ENCODE data around the gene KLHL29. TPM values are rescaled to one million over a fixed set of nuclear protein-coding genes. Genes with fewer than 3 reads are reported as not detected.

KLHL29 gene
- total RNA-seq, 1 experiment from 2014 or later: 2.4 TPM

DNA sequence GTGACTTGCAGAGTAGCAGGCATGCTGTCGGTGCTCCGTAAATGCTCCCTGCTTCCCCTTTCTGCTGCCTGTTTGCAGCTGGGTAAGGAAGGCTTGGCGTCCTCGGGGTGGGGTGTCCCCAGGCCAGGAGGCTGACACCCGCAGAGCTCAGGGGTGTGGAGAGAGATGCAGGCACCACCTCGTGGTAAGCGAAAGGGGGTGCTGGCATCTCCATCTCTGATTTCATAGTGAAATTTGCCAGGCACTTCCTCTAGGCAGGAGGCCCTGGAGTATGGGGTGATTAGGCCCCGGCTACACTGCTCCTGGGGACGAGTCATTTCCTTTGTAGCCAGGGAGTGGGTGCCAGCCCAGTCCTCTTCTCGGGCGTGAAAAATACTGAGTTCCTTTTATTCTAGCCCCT, 160.4 kb downstream of the KLHL29 start:
- no CpG with 5 or more reads among the region's 11 CpGs for WGBS (ENCODE audit: extremely low coverage, insufficient read length, low lambda C conversion rate)
- Histone ChIP-seq H2AFZ (ENCODE audit: low read length) (no peak overlapping the region), H2BK12ac (ENCODE audit: insufficient read length, low read depth, low read length) (no peak overlapping the region), H3K9ac (ENCODE audit: extremely low read depth, insufficient read length, low read length) (no peak overlapping the region), H3K18ac (ENCODE audit: insufficient read length, low read depth, low read length) (no peak overlapping the region), H3K4me1 (ENCODE audit: insufficient read depth, low read length) (no peaks in the 10 kb centered on the region), H4K20me1 (ENCODE audit: control insufficient read depth, insufficient read depth, insufficient read length) (no peaks in the 10 kb centered on the region), H3K14ac (ENCODE audit: insufficient read depth, low read length) (no peak overlapping the region), H2AK5ac (ENCODE audit: insufficient read length, low read length) (no peak overlapping the region), H3K56ac (ENCODE audit: insufficient read length, low read depth, low read length) (no peak overlapping the region), H3K4me2 (ENCODE audit: insufficient read depth, insufficient read length, low read length) (no peak overlapping the region), H2BK5ac (ENCODE audit: insufficient read length, low read length) (no peak overlapping the region), H3K4ac (ENCODE audit: low read depth, low read length) (no peak overlapping the region), H4K5ac (ENCODE audit: insufficient read length, low read depth, low read length) (no peak overlapping the region), H4K91ac (ENCODE audit: insufficient read length, low read depth, low read length) (no peak overlapping the region), H2BK20ac (ENCODE audit: low read depth, low read length, poor library complexity, severe bottlenecking) (no peak overlapping the region), H3K23me2 (ENCODE audit: insufficient read length, low read depth, low read length, poor library complexity, severe bottlenecking) (no peaks in the 10 kb centered on the region), H3K9me3 (ENCODE audit: control insufficient read depth, low read depth, low read length) (no peaks in the 10 kb centered on the region), H3K27ac (ENCODE audit: insufficient read length, low read depth, low read length) (no peak overlapping the region), H3K79me1 (ENCODE audit: insufficient read depth, low read depth, low read length, poor library complexity, severe bottlenecking) (no peaks in the 10 kb centered on the region), H3K23ac (ENCODE audit: insufficient read length, low read depth, low read length) (no peak overlapping the region), H4K8ac (replicated peaks; ENCODE audit: insufficient read length, low read depth, low read length) (no peak overlapping the region), H2BK120ac (ENCODE audit: low read depth, low read length, poor library complexity, severe bottlenecking) (no peak overlapping the region), H3T11ph (ENCODE audit: low read length) (no peak overlapping the region), H3K27me3 (ENCODE audit: insufficient read depth, low read length) (no peaks in the 10 kb centered on the region), H2BK15ac (ENCODE audit: low read depth, low read length) (no peak overlapping the region), H3K79me2 (ENCODE audit: insufficient read depth, low read length) (no peaks in the 10 kb centered on the region)
- Mint-ChIP-seq H3K4me3 (no peak overlapping the region), H3K27me3 (ENCODE audit: low read depth) (no peaks in the 10 kb centered on the region), H3K4me1 (peaks cover 11 to 17% of the 10 kb centered on the region in 2 experiments), H3K9me3 (no peaks in the 10 kb centered on the region), H3K36me3 (ENCODE audit: insufficient read depth in 1 of 3, low read depth in 3 of 3) (no peaks in the 10 kb centered on the region; a peak in 1 of 7 replicates), H3K27ac (no peak overlapping the region)
- no peak for DNase-seq
- TF ChIP-seq, protein P1, sequence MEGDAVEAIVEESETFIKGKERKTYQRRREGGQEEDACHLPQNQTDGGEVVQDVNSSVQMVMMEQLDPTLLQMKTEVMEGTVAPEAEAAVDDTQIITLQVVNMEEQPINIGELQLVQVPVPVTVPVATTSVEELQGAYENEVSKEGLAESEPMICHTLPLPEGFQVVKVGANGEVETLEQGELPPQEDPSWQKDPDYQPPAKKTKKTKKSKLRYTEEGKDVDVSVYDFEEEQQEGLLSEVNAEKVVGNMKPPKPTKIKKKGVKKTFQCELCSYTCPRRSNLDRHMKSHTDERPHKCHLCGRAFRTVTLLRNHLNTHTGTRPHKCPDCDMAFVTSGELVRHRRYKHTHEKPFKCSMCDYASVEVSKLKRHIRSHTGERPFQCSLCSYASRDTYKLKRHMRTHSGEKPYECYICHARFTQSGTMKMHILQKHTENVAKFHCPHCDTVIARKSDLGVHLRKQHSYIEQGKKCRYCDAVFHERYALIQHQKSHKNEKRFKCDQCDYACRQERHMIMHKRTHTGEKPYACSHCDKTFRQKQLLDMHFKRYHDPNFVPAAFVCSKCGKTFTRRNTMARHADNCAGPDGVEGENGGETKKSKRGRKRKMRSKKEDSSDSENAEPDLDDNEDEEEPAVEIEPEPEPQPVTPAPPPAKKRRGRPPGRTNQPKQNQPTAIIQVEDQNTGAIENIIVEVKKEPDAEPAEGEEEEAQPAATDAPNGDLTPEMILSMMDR (conservative IDR thresholded peaks at IDR 0.05): no peak
